Measurements from ENCODE around the gene PUDP.
"Not testable (repeated sequence)": the region's sequence is repeated elsewhere in the genome, so short reads cannot be mapped to it uniquely, and the experiment has no call there.

PUDP gene

DNA sequence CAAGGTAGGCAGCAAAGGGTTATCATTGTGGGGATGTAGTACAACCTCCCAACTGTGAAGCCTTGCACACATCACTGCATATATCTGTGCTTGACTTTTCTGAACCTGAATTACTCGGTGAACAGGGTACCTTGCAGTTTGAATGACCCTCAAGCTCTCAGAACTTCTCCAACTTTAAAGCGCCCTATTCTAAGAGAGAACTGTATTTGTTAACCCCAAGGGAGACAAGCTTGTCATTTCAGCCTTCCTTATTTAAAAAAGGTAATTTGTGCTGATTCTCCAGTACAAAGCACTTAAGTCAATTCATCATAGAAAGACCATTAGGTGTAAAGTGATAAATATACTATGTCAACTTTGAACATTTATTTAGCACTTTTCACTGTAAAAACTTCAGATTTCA lies 122.5 kb downstream of the PUDP start:
- DNase-seq: no peak

DNA sequence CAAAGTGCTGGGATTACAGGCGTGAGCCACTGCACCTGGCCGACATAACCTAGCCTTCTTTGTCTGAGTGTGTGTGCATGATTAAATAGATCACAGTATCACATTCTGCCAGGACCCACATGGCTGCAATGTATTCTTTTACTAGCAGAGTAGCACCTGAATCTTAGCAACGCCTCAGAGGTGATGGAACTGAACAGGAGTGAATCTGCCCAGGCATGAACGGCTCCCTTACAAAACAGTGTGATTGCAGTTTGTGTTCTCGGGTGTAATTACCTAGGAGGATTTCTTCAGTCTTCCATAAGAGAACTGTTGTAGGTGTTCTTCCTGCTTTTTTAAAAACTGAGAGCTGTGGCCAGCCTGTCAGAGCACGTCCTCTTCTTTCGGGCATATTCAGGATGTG lies 123.1 kb downstream of the PUDP start:
- DNase-seq: no peak

DNA sequence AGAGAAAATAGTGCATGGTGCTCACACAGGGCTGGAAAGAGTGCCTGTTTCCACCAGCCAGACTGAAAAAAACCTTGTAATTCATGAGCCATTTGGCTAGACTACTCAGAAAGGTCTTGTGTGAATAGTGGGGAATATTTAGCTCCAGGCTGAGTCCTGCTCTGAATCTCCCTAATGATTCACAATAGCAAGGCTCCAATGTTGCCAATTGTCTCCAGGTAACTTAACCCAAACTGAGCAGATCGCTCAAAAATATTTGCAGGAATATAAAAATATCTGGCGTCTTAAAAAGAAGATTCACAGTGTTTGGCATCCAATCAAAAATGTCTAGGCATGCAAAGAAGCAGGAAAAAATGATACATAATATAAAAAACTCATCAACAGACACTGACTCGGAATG lies 125.0 kb downstream of the PUDP start:
- DNase-seq: not testable (repeated sequence)

DNA sequence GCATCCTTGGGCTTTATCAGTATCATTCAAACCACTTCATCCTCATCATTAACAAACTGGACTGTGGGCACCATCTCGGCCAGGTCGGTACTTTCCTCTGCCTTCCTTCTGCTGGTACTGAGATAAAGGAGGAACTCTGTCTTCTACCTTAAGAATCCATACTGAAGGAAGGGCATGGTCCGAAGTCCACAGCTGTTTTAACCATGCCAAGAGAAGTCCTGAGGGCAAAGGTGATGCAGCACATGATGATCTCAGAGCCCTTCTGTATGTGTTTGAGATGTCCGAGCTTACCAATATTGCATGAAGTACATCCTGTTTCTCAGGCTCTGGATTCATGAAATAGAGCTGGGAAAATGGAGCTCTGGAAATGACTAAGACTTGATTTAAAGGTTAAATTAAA lies 126.0 kb downstream of the PUDP start:
- no peak for DNase-seq

DNA sequence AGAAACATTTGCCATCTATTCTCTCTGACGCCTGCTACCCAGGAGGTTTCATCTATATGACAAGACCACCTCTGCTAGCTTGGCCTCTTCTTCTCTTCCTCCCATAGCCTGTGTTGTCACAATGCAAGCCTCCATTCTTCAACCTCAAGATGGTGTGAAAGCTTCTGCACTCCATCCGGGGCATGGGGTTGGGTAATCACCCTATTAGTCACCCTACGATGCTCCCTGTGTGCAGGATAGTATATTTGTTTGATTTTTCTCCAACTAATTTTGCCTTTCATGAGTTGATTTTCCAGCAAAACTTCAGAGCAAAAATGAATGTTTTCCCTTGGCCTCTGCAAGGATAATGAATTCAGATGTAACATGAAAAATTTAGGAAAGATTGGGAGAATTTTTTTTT lies 128.4 kb downstream of the PUDP start:
- DNase-seq: no peak

DNA sequence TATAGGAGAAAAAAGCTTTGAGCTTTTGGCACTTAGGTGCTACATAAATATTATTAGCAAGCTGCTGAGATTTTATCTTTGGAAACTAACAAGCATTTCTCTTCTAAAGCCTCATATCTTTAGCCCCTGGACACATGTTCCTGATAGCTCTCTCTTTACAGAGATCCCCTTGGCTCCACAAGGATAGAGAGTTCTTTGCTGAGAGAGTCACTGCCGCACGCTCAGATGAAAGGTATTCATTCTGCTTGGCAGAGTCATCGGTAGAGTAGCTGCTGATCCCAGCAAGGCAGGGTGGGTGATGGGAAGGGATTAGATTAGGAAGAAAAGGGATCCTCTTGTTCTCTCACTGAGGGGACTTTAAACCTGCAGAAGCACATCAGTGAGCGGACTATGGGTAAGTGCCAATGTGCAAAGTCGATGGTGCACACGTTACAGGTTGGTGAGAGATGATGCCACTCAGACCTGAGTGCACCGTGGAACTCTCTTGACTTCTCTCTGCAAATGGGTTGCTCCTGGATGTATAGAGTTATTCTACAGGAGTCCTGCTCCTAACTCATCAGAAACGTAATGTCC lies 135.6 kb downstream of the PUDP start:
- DNase-seq: not testable (repeated sequence)

DNA sequence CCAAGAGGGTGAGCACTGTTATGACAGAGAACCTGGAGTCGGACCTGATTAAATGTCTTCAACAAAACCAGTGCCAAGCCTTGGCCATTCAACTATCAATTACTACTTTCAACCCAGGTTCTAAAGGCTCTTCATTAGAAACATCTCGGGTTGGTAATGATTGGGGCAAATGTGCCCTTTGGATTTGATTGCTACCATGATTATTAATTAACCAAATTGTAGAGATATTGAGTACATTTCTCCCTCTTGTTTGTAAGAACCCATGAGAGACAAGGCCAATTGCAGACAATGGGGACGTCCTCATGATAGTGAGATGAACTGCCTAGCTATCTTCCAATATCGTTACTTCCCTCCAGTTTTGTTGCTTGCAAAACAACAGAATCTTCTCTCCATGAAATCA lies 137.1 kb downstream of the PUDP start:
- DNase-seq: not testable (repeated sequence)

DNA sequence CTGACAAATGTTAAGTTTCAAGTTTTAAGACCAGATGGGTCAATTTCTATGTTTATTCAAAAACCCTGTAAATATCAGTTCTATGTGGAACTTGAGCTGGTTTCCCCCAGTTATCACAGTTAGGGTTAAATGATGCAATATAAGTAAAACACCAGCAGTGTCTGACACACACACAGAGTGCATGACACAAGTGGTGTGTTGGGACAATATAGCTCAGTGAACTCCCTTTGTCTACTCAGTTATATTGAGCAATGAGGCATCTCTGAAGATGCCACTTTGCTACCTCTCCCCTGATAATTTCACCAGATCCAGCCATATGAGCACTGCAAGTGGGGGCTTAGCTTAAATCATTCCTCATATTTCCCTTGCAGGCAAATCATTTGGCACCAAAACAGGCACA lies 140.6 kb downstream of the PUDP start:
- DNase-seq: not testable (repeated sequence)

Data from activated naive CD4-positive, alpha-beta T cell treated with Interleukin-2 at 50 U/mL for 16 hours (primary cell).